Right cardiac atrium (tissue), 5 donors: ENCODE data around the gene FCF1. TPM values are rescaled to one million over a fixed set of nuclear protein-coding genes. Genes with fewer than 3 reads are reported as not detected.

Source experiments
- ATAC-seq, 2 donors: fragments of 200-7000 bp; cut with Tn5 transposase; one replicate each; pipeline versions ENCODE4 v1.8.0 to v1.9.1; 2020; ENCODE audit warnings: moderate library complexity in 2 of 2, mild to moderate bottlenecking in 1 of 2
- DNase-seq, 3 donors: peaks; one replicate each; pipeline ENCODE4 v3.0.0-alpha.2; 2020
- H3K27ac ChIP-seq: one replicate; pipeline ENCODE4 v1.5.1; 2013; ENCODE audit warnings: mild to moderate bottlenecking, low read length, control low read depth, moderate library complexity
- H3K27me3 ChIP-seq: one replicate; pipeline ENCODE4 v1.6.1; 2013; ENCODE audit not compliant: control insufficient read depth, insufficient read depth
- H3K4me1 ChIP-seq: one replicate; pipeline ENCODE4 v1.6.1; 2013; ENCODE audit warnings: low read length; ENCODE audit not compliant: control insufficient read depth, insufficient read depth
- H3K4me3 ChIP-seq: one replicate; pipeline ENCODE4 v1.5.1; 2013; ENCODE audit warnings: low read length, control low read depth
- H3K9me3 ChIP-seq: one replicate; pipeline ENCODE4 v1.6.1; 2013; ENCODE audit warnings: low read length; ENCODE audit not compliant: control insufficient read depth
- WGBS: extraction: QIAGEN DNeasy Blood & Tissue Kit; methylation state at CpG from one replicate; pipeline ENCODE4 v1.1.7; 2013; 5-methylcytosine and 5-hydroxymethylcytosine counted together
- intact Hi-C, 4 donors: fragments of 100-400 bp; cut with DNase I; formaldehyde crosslinking; loops; one replicate each; pipeline versions ENCODE4 v1.11.0 to v1.14.0; 2022 to 2023
- polyA plus RNA-seq: library from polyadenylated mRNA; stranded (reverse); fragments of 200-250 nt; gene quantifications from one replicate; pipeline ENCODE4 v1.2.3, GENCODE V29; 2013
- total RNA-seq, 4 donors: library from RNA; stranded (reverse); fragmentation: NEBNext Ultra II Directional; extraction: Animal tissue kit (Norgen Biotek cat#: 25700); gene quantifications; one replicate each; pipeline ENCODE4 v1.2.1, GENCODE V29; 2021
- donor health status: healthy with polysubstance abuse.
- donor health status: DM: no; HTN: yes; CAD: no.
- donor health status: DM: no; HTN: no; CAD: no.
- donor health status: DM: no; HTN: yes; CAD: no; lungs with severe emphysema.
- donor health status: DM: yes; HTN: yes; CAD: no.

The FCF1 gene
- total and polyA plus RNA-seq, 5 donors: 13.7 to 38.8 (median 37.7) TPM

DNA sequence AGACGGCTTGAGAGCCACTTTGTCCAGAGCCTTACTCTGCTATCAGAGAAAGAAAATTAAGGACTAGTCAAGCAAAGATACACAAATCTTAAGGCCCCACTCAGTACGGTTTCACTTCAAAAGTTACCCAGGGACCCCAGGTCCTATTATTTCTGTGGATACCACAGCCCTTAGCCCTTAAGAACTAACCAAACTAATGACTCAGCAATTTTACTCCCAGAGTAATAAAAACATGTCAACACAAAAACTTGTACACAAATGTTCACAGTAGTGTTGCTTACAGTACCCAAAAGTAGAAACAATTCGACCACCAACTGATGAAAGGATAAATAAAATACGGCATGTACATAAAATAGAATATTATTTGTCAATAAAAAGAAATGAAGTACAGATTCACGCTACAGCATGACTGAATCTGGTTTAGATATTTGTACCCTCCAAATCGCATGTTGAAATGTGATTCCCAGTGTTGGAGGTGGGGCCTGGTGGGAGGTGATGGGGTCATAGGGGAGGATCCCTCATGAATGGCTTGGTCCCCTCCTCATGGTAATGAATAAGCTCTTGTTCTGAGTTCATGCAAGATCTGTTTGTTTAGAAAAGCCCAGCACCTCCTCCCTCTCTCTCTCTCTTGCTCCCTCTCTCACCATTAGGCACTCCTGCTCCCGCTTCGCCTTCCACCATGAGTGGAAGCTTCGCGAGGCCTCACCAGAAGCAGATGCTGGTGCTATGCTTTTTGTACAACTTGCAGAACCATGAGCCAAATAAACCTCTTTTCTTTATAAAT lies 30.6 kb upstream of the FCF1 start:
- DNase-seq: no peak
- WGBS: 88% methylated on average over 10 of the region's 10 CpGs
- Histone ChIP-seq H3K4me1 (no peaks in the 10 kb centered on the region), H3K27me3 (no peaks in the 10 kb centered on the region), H3K4me3 (no peak overlapping the region), H3K27ac (no peak overlapping the region), H3K9me3 (no peaks in the 10 kb centered on the region)
- ATAC-seq: no peak
- intact Hi-C loops: no loop called here

DNA sequence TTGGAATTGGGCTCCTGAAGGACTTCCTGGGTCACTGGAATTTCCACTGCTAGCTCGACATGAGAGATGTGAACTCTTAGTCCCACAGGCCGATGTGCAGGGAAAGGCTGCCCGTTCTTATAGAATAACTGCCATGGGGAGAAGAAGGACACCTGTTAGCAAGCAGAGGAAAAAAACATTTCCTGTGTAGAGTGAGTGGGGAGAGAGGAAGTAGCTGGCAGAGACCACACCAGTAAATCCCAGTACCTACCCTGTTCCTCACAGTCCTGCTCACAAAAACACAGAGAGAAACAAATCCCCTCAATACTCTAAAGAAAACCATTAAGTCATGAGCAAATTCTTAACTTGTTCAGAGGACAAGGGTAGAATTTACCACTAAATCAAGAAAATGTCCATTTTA lies 29.5 kb upstream of the FCF1 start:
- Histone ChIP-seq H3K4me1 (no peaks in the 10 kb centered on the region), H3K27me3 (no peaks in the 10 kb centered on the region), H3K9me3 (no peaks in the 10 kb centered on the region), H3K4me3 (no peak overlapping the region), H3K27ac (no peak overlapping the region)
- intact Hi-C loops: no loop called here
- no peak for ATAC-seq
- DNase-seq: no peak
- 57% methylated on average over 3 of the region's 3 CpGs for WGBS

DNA sequence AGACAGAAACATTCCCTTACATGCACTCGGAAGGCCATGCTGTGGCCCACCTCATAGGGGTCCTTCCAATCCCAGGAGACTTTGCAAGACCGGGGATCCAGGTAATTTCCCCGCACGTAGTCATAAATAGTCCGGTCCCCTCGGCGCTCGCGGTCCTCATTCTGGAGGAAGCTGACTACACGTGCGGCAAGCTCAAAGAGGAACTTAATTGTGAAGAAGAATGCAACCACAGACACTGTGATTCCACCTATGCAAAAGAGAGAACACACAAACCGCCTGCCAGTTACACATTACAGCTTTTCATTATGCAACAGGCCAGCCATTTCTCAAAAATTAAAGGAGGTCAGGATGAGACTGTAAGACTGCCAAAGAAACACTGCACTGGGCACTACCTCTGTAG lies 28.5 kb upstream of the FCF1 start:
- no peaks in the 10 kb centered on the region for H3K27me3 ChIP-seq
- no peak for ATAC-seq
- DNase-seq: no peak
- no peaks in the 10 kb centered on the region for H3K9me3 ChIP-seq
- no peaks in the 10 kb centered on the region for H3K4me1 ChIP-seq
- 87% methylated on average over 12 of the region's 12 CpGs for WGBS
- H3K4me3 ChIP-seq: no peak overlapping the region
- no peak overlapping the region for H3K27ac ChIP-seq
- intact Hi-C loops: no loop called here

DNA sequence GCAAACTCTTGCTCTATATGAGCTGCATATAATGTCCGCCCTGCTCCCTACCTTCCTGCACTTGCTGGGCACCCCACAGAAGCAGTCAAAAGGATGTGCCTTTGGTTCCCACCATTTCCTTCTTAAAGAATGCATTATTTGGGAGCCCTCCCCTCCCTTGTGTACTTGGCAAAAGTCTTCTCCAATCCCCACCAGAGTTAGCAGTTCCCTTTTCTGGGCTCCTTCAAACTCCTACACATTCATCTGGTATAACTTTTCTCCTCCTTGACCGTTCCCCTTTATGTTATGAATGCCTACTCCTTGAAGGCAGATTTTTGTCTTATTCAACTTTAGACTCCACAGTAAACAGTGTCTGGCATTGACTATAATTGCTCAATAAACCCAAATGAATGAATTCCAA lies 27.9 kb upstream of the FCF1 start:
- Histone ChIP-seq H3K4me1 (no peaks in the 10 kb centered on the region), H3K27me3 (no peaks in the 10 kb centered on the region), H3K27ac (no peak overlapping the region), H3K4me3 (no peak overlapping the region), H3K9me3 (no peaks in the 10 kb centered on the region)
- DNase-seq (no peak), ATAC-seq (no peak)
- intact Hi-C loops: no loop called here
- 88% methylated on average over 2 of the region's 2 CpGs for WGBS

DNA sequence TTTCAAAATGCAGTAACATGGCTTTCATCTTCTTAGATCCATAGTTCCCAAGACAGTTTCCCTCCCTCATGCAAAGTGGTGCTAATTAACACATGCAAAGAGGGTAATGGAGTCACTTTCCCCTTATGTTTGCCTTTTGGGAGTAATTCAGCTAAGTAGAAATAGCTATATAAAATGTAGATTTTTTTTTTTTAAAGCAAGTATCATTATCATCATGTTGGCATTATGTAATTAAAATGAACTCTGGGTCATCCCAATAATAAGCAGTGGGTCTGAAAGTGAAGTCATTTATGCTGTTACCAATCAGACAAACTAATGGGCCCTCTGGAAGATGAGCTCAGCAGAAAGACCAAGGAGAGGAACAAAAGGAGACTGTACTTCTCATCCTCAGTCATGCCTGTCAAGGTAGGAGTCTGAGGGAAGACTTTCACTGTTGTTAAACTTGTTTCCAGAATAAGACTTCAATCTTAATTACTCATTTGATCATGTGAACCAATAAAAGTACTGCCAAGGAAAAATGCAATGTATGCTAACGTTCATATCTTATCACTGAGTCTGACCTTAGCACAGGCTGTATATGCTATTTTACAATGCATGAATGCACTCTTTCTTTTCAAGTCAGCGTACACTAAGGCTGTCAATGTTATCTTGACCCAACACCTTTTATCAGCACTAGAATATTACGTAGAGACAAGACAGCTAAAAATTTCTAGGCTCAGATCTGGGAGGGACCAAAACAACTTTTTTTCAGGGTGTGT lies 26.8 kb upstream of the FCF1 start:
- ATAC-seq: no peak
- intact Hi-C loops: no loop called here

DNA sequence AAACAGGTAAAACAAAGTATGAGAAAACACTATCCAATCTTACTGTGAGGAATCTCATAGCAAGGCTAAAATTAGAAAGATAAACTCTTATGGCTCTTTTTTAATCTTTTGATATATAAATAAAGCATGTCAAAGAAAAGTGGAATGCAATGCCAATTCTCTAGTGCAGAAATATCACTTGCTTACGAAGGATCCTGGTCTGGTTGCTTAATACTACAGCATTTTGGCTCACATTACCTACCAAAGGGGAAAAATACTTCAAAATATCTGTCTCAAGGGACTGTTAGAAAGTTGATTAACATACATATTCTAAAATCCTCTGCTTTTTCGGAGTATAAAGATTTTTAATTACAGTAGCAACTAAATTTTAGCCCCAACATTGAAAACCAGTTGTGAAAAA lies 21.5 kb upstream of the FCF1 start:
- intact Hi-C loops: no loop called here
- Histone ChIP-seq H3K27ac (no peak overlapping the region), H3K9me3 (no peaks in the 10 kb centered on the region), H3K27me3 (no peaks in the 10 kb centered on the region), H3K4me3 (no peak overlapping the region), H3K4me1 (peaks cover 1% of the 10 kb centered on the region)
- peak in 1 of 2 donors; percentile 41 for ATAC-seq
- DNase-seq: no peak
- 56% methylated on average over 2 of the region's 2 CpGs for WGBS

More for the DNA sequence above, 26.8 kb upstream of the FCF1 start:
- Histone ChIP-seq H3K4me1 (peaks cover 1% of the 10 kb centered on the region), H3K27me3 (no peaks in the 10 kb centered on the region), H3K4me3 (no peak overlapping the region), H3K9me3 (no peaks in the 10 kb centered on the region), H3K27ac (no peak overlapping the region)
- DNase-seq: no peak
- 44% methylated on average over 3 of the region's 3 CpGs for WGBS

DNA sequence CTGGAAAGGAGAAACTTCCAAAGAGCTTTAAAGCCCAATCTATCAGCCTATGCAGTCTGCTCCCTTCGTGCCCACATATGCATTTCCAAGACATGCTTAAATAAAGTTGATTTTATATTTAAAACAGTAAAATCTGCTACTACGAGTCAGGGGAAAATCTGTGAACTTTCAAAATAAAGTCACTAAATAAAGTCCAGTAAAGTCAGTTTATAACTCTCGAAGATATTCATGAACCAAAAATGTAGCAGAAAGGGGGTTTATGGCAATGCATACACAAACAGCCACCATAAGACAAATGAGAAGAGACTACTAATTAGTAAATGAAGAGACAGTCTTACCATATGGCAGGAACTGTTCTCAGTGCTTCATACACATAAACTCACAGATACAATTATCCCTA lies 19.8 kb upstream of the FCF1 start:
- intact Hi-C loops: no loop called here
- 96% methylated on average over 3 of the region's 3 CpGs for WGBS
- no peak overlapping the region for H3K27ac ChIP-seq
- no peaks in the 10 kb centered on the region for H3K27me3 ChIP-seq
- H3K4me3 ChIP-seq: no peak overlapping the region
- no peaks in the 10 kb centered on the region for H3K9me3 ChIP-seq
- ATAC-seq: no peak
- peaks cover 1% of the 10 kb centered on the region for H3K4me1 ChIP-seq
- DNase-seq: no peak

DNA sequence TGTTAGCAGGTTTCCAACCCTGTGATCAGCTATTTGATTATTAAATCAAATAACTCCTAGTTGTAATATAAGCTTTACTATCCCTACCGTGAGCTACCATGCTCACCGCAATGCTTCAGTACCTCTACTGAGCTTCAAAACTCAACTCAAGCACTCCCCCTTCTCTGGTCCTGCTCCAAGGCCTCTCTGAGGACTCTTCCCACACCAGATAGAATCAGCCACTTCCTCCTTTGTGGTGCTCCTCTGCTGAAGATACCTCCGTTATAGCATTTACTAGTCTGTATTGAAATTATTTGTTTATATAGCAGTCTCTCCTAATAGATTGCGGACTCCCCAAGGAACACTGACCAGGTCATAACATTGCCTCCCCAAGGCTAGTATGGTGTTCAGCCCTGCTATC lies 17.5 kb upstream of the FCF1 start:
- no peaks in the 10 kb centered on the region for H3K9me3 ChIP-seq
- H3K4me3 ChIP-seq: no peak overlapping the region
- DNase-seq (no peak), ATAC-seq (no peak)
- no peak overlapping the region for H3K27ac ChIP-seq
- H3K4me1 ChIP-seq: peaks cover 1% of the 10 kb centered on the region
- 92% methylated on average over 4 of the region's 4 CpGs for WGBS
- intact Hi-C loops: no loop called here
- no peaks in the 10 kb centered on the region for H3K27me3 ChIP-seq

DNA sequence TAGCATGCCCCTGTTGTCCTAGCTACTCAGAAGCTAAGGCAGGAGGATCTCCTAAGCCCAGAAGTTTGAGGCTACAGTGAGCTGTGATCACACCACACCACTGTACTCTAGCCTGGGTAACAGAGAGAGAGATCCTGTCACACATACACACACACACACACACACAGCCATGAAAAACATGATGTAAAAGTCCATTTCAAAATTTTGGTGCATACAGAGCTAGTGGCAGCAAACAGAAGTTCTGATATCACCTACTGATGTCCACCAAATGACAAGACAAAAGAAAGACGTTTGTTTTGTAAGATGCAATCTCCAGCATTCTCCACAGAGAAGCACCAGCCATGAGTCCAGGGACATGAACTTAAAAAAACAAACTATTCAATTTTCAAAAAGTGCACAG lies 15.9 kb upstream of the FCF1 start:
- intact Hi-C loops: no loop called here
- ATAC-seq: no peak
- Histone ChIP-seq H3K27me3 (no peaks in the 10 kb centered on the region), H3K9me3 (no peaks in the 10 kb centered on the region), H3K4me1 (no peaks in the 10 kb centered on the region), H3K27ac (no peak overlapping the region), H3K4me3 (no peak overlapping the region)
- DNase-seq: no peak
- 76% methylated on average over 1 of the region's 1 CpG for WGBS

DNA sequence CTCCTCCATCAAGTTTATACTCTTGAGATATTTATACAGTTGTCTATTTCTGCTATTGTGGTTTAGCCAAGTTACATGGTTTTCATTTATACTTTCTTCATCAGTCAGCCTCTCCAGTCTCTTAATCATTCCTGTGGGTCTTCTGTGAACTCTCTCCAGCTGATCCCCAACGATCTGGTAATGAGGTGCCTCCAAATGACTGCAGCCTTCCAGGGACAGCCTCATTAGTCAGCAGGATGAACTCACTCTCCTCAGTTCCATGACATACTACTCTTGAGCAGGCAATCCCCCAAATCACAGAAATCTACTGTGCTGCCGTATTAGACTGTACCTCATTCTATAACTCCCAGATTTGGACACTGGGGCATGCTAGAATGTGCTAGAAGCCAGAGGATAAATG lies 15.4 kb upstream of the FCF1 start:
- Histone ChIP-seq H3K4me1 (no peaks in the 10 kb centered on the region), H3K9me3 (no peaks in the 10 kb centered on the region), H3K27me3 (no peaks in the 10 kb centered on the region), H3K27ac (no peak overlapping the region), H3K4me3 (no peak overlapping the region)
- 78% methylated on average over 2 of the region's 2 CpGs for WGBS
- ATAC-seq (no peak), DNase-seq (no peak)
- intact Hi-C loops: no loop called here

DNA sequence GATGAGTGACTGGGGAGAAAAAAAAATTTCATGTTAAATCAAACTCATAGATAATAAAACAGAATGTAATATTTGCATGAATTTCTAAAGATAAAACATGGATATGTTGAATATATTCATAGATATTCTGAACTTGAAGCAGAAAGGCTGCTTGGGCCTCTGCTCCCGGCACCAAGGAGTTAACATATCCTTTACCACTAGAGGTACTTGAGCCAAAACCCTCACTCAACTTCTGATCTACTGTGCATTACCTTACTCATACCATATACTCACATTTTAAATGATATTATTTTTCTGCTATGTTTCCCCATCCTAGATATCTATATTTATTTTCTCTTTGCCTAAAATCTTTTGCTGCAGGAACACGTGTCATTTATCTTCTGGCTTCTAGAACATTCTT lies 15.0 kb upstream of the FCF1 start:
- intact Hi-C loops: no loop called here
- Histone ChIP-seq H3K27me3 (no peaks in the 10 kb centered on the region), H3K27ac (no peak overlapping the region), H3K9me3 (no peaks in the 10 kb centered on the region), H3K4me3 (no peak overlapping the region), H3K4me1 (no peaks in the 10 kb centered on the region)
- WGBS: 86% methylated on average over 2 of the region's 2 CpGs
- DNase-seq: no peak
- ATAC-seq: no peak
